GM19023 (cell line): ENCODE data around the gene HBD.
"Not testable (repeated sequence)": the region's sequence is repeated elsewhere in the genome, so short reads cannot be mapped to it uniquely, and the experiment has no call there.

Experiments used
- ATAC-seq: cut with Tn5 transposase; IDR thresholded peaks from one replicate; pipeline ENCODE4 v1.9.1; 2021; ENCODE audit warnings: mild to moderate bottlenecking, moderate library complexity; ENCODE audit not compliant: unreplicated experiment

The HBD gene

DNA sequence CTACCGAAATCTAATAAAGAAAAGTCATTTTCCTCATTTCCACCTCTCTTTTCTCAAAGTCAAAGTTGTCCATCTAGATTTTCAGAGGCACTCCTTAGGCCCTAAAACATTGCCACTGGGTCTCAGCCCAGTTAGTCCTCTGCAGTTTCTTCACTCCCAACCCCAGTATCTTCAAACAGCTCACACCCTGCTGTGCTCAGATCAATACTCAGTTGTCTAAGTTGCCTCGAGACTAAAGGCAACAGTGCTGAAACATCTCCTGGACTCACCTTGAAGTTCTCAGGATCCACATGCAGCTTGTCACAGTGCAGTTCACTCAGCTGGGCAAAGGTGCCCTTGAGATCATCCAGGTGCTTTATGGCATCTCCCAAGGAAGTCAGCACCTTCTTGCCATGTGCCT lies 19.7 kb upstream of the HBD start:
- ATAC-seq: not testable (repeated sequence)

DNA sequence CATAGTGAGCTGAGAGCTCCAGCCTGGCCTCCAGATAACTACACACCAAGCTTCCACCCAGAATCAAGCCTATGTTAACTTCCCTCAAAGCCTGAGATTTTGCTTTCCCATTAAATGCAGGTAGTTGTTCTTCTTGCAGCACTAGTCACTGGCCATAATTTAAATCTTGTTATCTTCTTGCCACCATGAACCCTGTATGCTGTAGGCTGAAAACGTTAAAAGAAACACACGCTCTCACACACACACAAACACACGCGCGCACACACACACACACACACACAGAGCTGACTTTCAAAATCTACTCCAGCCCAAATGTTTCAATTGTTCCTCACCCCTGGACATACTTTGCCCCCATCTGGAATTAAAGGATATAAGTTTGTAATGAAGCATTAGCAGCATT lies 19.2 kb upstream of the HBD start:
- ATAC-seq: not testable (repeated sequence)

DNA sequence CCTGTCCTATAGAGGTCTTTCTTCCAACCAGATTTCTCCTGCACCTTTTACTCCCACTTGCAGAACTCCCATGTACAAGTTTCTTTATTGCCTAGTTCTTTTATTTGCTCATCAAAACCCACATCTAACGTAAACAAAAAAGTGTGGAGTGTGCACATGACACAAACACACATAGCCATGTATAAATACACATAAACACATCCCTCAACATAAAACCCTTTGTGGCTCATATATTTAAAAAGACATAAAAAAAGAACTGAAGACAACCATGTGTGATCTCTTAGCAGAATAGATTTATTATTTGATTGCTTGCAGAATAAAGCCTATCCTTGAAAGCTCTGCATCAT lies 18.6 kb upstream of the HBD start:
- no peak for ATAC-seq

DNA sequence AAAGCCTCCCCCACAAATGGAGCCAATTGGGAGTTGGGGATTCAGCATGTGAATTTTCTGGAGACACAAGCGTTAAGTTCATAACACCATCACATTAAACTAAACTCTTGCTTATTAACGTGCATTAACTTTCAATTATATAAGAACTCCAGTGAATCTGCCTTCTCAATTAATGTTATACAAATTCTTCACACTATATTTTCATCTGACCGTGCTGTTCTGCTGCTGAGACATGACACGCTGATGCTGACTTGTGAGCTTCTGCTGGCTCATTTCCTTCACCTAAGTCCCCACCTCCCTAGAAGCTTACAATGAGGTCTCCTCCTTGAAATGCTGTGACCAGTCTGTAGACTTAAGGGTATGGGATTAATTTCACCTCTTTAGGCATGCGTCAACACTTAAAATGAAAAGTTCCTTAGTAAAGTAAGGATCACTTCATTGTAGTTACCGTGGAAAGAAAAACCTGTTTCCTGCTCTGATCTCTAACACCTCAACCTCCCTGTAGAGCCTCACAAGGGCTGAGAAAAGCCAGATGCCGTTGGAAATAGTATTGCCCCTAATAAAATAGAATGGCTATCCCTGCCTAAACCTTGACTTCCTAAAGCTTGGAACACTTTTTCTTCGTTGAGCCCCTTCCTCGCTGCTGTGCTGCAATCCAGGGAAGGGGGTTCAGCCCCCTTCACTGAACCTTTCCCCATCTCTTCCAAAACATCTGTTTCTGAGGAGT lies 18.1 kb upstream of the HBD start:
- no peak for ATAC-seq

DNA sequence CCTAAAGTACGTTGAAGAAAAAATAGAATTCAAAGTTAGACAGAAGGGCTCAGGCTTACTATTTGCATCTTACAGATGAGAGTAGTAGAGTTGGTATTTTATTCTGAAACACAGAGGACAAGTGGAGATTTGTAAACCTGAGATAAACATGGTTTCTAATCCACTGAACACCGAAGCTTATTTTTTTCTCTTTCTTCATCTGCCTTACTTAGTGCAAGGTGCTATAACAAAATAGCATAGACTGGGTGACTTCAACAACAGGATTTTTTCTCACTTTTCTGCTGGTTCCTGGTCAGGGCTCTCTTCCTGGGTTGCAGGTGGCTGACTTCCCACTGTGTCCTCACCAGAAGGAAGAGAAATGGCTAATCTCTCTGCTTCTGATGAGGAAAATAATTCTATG lies 17.5 kb upstream of the HBD start:
- no peak for ATAC-seq

DNA sequence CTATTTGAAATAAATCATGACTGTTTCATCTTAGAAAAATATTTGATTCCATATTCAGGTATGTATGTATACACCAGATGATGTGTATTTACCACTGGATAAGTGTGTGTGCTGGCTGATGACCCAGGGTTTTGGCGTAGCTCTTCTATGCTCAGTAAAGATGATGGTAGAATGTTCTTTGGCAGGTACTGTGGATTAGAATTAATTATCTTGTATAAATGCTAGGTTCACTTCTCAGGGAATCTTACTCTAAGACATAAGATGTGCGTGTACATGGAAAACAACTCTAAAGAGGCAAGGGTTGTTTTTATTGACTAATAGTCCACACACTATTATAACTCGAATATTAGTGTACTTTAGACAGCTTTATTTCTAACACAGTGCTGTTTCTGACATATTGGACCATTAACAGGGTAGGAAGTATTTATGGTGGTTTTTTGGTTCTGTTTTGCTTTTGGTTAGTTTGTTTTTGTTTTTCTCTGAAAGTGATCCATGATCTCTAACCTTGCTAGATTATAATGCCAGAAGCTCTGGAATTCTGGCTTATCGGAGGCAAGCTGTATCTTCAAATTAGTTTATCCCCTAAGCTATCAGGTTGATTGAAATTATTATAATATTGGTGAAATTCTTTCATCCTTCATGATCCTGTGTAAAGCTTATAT lies 16.4 kb upstream of the HBD start:
- no peak for ATAC-seq

DNA sequence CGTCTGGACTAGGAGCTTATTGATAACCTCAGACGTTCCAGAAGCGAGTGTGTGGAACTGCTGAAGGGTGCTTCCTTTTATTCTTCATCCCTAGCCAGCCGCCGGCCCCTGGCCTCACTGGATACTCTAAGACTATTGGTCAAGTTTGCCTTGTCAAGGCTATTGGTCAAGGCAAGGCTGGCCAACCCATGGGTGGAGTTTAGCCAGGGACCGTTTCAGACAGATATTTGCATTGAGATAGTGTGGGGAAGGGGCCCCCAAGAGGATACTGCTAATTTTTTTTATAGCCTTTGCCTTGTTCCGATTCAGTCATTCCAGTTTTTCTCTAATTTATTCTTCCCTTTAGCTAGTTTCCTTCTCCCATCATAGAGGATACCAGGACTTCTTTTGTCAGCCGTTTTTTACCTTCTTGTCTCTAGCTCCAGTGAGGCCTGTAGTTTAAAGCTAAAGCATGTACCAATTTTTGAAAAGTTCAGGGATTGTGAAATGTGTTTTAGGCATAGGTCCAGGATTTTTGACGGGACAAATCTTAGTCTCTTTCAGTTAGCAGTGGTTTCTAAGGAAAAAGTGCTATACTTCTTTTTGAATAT lies 15.6 kb upstream of the HBD start, which contains the start of gene HBG1:
Gene HBG1 (minus strand): TSS at position 51 of the 590 bp plus-strand sequence. CDS start 53 bp downstream, outside the sequence.
- not testable (repeated sequence) for ATAC-seq

DNA sequence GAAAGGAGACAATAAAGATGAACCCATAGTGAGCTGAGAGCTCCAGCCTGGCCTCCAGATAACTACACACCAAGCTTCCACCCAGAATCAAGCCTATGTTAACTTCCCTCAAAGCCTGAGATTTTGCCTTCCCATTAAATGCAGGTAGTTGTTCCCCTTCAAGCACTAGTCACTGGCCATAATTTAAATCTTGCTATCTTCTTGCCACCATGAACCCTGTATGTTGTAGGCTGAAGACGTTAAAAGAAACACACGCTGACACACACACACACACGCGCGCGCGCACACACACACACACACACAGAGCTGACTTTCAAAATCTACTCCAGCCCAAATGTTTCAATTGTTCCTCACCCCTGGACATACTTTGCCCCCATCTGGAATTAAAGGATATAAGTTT lies 14.2 kb upstream of the HBD start:
- not testable (repeated sequence) for ATAC-seq

DNA sequence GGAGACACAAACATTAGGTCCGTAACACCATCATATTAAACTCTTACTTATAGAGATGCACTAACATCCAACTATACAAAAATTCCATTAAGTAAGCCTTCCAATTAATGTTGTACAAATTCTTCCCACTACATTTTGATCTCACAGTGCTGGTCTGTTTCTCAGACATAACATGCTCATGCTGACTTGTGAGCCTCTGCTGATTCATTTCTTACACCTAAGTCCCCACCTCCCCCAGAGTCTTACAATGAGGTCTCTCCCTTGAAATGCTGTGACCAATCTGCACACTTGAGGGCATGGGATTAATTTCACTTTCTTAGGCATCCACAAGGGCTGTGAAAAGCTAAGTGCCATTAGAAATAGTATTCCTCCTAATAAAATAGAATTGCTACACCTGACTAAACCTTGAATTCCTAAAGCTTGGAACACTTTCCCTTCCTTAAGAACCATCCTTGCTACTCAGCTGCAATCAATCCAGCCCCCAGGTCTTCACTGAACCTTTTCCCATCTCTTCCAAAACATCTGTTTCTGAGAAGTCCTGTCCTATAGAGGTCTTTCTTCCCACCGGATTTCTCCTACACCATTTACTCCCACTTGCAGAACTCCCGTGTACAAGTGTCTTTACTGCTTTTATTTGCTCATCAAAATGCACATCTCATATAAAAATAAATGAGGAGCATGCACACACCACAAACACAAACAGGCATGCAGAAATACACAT lies 13.3 kb upstream of the HBD start:
- no peak for ATAC-seq

DNA sequence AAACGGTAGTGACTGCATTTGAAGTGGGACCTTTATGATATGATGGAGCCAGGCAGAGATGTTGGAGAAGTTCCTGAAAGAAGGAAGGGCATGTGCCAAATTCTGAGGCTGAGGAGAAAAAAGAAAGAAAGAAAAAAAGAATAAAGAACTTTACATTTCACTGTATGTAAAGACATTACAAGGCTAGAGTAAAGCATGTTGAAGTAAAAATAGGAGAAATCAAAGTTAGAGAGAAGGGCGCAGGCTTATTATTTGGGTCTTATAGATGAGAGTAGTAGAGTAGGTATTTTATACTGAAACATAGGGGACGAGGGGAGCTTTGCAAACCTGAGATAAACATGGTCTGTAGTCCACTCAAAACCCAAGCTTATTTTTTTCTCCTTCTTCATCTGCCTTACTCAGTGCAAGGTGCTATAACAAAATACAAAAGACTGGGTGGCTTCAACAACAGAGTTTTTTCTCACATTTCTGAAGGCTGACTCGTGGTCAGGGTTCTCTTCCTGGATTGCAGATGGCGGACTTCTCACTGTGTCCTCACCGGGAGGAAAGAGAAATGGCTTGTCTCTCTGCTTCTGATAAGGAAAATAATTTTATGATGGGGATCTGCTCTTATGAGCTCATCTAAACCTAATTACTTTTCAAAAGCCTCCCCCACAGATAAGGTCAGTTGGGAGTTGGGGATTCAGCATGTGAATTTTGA lies 12.6 kb upstream of the HBD start:
- ATAC-seq: no peak

DNA sequence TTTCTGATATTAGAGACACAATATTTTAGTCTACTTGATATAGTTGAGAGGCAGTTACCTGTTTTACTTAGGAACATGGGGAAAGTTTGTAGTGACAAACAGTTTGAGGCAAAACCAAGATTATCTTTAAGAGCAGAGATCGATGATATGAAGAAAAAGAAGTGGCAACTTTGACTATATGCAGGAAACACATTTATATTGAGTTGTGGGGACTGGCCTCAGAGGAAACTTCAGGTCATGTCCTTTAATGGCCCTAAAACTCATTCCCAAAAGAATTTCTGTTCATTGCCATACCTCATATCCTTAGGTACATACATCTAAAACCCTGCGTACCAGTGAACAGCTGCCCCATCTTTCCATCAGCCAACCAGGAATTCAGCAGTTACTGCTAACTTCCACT lies 10.9 kb upstream of the HBD start:
- no peak for ATAC-seq

DNA sequence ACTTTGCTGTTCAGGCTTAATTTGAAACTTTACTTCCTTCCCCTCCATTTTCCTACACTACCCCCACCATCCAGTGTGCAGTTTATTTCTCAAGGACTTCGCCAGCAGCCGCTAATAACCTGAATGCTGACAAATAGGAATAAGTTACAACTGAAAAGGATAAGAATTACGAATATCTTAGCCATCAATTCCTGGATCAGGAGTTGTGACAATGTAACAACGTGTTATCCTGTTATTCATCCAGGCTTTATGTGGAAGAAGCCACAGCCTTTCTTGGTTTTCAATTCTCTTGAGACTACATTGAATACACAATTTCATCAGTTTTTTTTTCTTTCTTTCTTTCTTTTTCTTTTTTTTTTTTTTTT lies 9.5 kb upstream of the HBD start:
- ATAC-seq: no peak

DNA sequence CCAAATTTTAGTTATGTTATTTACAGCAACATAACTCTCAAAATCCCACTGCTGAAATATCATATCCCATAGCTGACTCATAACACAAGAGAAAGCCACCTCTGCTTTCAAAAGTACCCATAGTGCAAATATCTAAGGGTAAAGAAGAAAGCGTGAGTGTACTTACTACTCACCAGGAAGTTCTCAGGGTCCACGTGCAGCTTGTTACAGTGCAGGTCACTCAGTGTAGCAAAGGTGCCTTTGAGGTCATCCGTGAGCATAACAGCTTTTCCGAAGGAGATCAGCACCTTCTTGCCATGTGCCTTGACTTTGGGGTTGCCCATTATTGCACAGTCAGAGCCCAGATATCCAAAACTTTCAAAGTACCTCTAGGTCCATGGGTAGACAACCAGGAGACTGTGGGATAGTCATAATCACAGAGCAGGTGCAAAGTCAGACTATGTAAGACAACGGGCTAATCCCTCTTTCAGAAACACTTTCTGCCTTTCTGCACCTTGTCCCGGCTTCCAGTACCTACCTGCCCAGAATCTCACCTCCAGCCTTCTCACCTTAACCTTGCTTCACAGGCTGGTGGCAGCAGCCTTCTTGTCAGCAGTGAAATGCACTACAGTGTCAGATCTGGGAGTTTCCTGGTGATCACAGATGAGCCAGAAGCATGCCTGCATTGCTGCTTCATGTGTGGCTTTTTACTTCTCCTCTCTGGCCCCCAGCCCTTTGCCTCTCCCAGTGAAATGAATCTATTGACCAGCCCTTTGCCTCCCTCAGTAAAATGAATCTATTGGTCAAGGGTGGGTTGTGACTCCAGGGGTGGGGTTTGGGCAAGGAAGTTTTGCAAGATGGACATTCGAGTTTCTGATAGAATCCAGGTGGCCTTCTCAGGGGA lies 8.9 kb upstream of the HBD start:
- ATAC-seq: peak; percentile 55

DNA sequence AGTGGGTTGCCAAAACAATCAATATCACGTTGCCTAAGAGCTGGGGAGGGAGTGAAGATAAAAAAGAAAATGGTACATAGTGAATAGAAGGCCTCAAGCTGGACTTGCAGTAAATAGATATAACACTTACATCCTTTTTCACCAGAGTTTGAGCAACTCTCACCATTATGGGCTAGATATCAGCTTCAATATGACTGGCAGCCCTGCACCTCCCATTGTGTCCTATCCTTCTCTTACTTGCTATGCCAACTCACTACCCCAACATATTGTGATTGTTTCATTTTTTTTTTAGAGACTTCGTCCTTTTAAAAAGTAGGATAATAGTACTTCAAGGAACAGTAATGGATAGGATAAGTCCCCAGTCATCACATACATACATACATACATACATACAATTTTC lies 7.9 kb upstream of the HBD start:
- ATAC-seq: no peak

DNA sequence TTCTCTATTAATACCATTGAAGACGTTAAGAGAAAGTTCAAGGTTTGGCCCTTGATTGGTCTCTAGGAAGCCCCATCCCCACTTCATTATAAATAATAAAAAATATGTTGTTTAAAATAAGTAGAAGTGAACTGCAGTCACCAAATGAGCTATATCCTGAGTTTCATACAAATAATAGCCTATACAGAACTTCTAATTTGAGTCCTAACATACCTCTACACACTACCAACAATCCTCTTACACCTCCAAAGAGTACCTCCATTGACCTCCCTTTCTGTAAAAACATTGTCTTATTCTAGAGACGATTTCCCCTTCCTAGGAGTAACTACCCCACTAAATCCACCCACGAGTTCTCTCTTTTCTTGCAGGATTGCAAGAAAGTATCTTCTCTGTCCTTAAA lies 7.2 kb upstream of the HBD start:
- no peak for ATAC-seq

DNA sequence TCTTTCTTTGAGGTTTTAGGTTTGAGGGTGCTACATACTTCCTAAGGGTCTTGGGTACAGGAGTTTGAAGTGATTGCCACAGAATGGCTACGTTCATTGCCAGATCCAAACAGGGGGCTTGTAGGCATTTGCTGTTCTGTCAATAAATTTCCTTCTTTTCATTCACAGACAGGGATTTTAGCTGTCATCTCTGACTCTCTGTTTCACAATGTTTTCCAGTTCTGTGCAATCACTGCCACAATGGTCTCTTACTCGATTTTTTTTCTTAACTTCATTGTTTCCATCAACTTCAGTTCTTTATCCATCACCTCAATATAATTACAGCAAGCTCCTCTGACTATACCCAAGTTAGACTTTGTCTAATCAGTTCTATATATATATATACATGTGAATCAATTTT lies 6.2 kb upstream of the HBD start:
- ATAC-seq: no peak

DNA sequence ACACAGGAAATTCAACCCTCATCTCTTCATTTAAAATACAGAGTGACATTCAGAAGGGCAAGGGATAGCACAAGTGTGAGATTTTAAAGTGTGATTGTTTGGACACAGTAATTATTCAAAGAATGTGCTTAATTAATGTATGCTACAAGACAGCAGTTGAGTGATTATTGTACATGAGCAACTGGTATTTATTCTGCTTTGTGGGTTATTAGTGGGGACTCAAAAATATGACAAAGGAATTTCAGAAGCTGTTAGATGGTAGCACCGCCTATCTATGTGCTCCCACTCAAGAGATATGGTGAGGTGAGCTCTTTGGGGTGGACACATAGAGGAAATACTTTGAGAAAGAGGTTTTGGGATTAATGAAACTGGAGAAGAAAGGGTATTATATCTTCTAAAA lies 5.8 kb upstream of the HBD start:
- no peak for ATAC-seq

DNA sequence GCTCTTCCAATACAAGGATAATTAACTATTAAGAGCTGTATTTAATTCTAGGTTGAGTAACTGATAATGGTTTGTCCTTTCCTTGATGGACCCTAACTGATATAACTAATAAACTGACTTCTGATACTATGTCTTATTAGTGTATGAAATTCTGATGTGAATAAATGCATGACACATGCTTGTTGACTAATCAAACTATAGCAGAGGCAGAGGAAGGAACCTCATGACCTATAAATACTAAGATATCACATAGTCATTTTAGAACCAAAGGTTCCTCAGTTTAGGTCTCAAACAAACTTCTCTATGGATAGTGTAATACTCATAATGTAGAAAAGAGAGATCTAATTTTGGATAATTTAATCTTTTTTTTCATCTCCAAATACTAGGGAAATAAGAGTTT lies 4.8 kb upstream of the HBD start:
- no peak for ATAC-seq

DNA sequence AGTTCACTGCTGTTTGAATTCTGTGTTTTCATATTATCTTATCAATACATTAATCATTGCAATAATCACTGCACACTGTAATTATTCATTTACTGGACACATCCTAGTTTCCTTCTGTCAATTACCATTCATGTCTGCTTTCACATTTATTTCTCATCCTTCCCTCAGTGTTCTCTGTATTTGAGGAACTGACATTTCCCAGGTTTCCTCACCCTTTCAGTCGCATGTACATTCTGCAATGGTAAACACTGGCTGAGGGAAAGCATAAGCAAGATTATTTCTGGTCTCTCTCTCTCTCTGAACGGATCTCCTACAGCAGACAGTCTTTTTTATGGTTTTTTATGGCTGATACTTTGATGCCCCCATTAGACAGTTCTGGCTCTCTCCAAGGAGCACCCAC lies 4.2 kb upstream of the HBD start:
- no peak for ATAC-seq

DNA sequence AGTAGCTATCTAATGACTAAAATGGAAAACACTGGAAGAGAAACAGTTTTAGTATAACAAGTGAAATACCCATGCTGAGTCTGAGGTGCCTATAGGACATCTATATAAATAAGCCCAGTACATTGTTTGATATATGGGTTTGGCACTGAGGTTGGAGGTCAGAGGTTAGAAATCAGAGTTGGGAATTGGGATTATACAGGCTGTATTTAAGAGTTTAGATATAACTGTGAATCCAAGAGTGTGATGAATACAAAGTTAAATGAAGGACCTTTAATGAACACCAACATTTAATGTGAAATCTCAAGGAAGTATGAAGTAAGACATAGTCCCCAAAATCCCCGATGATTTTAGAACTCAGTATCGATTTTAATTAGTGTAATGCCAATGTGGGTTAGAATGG lies 3.1 kb upstream of the HBD start:
- ATAC-seq: no peak
